Muscle layer of duodenum (tissue), 2 donors: ENCODE results near the gene EPB41.
"Not testable (repeated sequence)": the region's sequence is repeated elsewhere in the genome, so short reads cannot be mapped to it uniquely, and the experiment has no call there.

Experiments used
- H3K27ac ChIP-seq: one replicate; pipeline ENCODE4 v1.7.0; 2013; ENCODE audit warnings: mild to moderate bottlenecking, low read length
- H3K27me3 ChIP-seq: one replicate; pipeline ENCODE4 v1.7.0; 2013; ENCODE audit warnings: low read depth, mild to moderate bottlenecking, control low read depth, low read length
- H3K36me3 ChIP-seq, 2 donors: one replicate each; pipeline ENCODE4 v1.7.0; 2013; ENCODE audit warnings: low read length in 2 of 2, control low read depth in 1 of 2, mild to moderate bottlenecking in 1 of 2; ENCODE audit not compliant: insufficient read depth in 2 of 2, control insufficient read depth in 1 of 2
- H3K4me1 ChIP-seq, 2 donors: one replicate each; pipeline ENCODE4 v1.7.0; 2013; ENCODE audit warnings: low read length in 2 of 2, mild to moderate bottlenecking in 2 of 2, control low read depth in 1 of 2, moderate library complexity in 1 of 2; ENCODE audit not compliant: insufficient read depth in 2 of 2, control insufficient read depth in 1 of 2
- H3K4me3 ChIP-seq, 2 donors: one replicate each; pipeline ENCODE4 v1.7.0; 2013; ENCODE audit warnings: low read length in 2 of 2, low read depth in 1 of 2, mild to moderate bottlenecking in 1 of 2
- H3K9me3 ChIP-seq, 2 donors: one replicate each; pipeline ENCODE4 v1.7.0; 2013; ENCODE audit warnings: low read length in 2 of 2, control low read depth in 1 of 2, mild to moderate bottlenecking in 1 of 2; ENCODE audit not compliant: control insufficient read depth in 1 of 2
- donor health status: healthy.

EPB41 gene

DNA sequence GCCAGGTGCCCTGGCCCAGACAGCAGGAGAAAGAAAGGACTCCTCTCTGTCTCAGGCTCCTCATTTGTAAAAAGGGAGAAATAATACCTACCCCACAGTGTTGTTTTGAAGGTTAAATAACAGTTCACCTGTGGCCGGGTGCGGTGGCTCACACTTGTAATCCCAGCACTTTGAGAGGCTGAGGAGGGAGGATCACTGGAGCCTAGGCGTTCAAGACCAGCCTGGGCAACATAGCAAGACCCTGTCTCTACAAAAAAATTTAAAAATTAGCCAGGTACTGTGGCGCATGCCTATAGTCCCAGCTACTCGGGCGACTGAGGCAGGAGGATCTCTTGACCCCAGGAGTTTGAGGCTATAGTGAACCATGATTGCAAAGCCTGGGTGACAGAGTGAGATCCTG is 211.8 kb downstream of the EPB41 start:
- peaks cover 0 to 15% of the 10 kb centered on the region in 2 donors for H3K4me1 ChIP-seq
- no peak overlapping the region for H3K27ac ChIP-seq
- no peak overlapping the region for H3K4me3 ChIP-seq
- no peaks in the 10 kb centered on the region for H3K36me3 ChIP-seq
- H3K9me3 ChIP-seq: no peaks in the 10 kb centered on the region
- no peaks in the 10 kb centered on the region for H3K27me3 ChIP-seq

DNA sequence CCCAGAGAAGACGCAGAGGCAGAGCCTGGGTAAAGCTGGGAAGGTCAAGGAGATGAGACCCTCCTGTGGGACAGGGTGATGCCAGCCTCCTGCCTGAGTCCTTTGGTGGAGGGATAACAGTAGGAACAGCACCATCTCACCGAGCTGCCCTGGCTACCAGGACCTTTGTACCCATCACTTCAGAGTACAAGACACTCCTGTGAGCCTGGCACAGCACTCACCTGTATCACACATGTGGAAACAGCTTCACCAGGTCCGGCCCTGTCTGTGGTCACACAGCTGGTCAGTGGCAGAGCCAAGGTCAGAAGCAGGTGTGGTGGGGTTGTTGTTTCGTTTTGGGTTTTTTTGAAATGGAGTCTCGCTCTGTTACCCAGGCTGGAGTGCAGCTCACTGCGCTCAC is 214.4 kb downstream of the EPB41 start:
- Histone ChIP-seq H3K27ac (no peak overlapping the region), H3K9me3 (no peaks in the 10 kb centered on the region)

DNA sequence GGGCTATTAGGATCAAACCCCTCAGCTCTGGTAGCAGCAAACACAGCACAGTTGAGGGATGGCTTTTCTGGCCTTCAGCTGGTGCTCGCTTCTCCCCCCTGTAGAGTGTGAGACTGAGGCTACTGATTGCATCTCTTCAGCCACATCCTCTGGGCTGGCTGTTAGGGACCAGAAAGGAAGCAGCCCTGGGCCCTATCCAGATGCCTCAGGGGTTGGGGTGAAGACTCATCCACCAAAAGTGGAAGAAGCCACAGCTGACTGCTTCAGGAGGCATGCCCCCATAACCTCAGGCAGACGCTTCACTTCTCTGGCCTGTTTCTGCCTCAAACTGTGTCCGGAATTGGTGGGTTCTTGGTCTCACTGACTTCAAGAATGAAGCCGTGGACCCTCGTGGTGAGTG is 215.5 kb downstream of the EPB41 start:
- peaks cover 5% of the 10 kb centered on the region for H3K27me3 ChIP-seq
- no peak overlapping the region for H3K27ac ChIP-seq

More for the DNA sequence above, 214.4 kb downstream of the EPB41 start:
- Histone ChIP-seq H3K4me3 (no peak overlapping the region), H3K4me1 (peaks cover 0 to 4% of the 10 kb centered on the region in 2 donors), H3K36me3 (no peaks in the 10 kb centered on the region), H3K27me3 (no peaks in the 10 kb centered on the region)

DNA sequence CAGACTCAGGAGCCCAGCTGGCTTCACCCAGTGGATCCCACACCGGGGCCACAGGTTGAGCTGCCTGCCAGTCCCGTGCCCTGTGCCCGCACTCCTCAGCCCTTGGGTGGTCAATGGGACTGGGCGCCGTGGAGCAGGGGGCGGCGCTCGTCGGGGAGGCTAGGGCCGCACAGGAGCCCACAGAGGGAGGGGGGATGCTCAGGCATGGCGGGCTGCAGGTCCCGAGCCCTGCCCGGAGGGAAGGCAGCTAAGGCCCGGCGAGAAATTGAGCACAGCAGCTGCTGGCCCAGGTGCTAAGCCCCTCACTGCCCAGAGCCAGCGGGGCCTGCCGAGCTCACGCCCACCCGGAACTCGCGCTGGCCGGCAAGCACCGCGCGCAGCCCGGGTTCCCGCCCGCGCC is 216.7 kb downstream of the EPB41 start:
- not testable (repeated sequence) for H3K27me3 ChIP-seq, H3K36me3 ChIP-seq

More for the DNA sequence above, 215.5 kb downstream of the EPB41 start:
- no peaks in the 10 kb centered on the region for H3K36me3 ChIP-seq
- no peaks in the 10 kb centered on the region for H3K4me1 ChIP-seq
- no peaks in the 10 kb centered on the region for H3K9me3 ChIP-seq
- H3K4me3 ChIP-seq: no peak overlapping the region

DNA sequence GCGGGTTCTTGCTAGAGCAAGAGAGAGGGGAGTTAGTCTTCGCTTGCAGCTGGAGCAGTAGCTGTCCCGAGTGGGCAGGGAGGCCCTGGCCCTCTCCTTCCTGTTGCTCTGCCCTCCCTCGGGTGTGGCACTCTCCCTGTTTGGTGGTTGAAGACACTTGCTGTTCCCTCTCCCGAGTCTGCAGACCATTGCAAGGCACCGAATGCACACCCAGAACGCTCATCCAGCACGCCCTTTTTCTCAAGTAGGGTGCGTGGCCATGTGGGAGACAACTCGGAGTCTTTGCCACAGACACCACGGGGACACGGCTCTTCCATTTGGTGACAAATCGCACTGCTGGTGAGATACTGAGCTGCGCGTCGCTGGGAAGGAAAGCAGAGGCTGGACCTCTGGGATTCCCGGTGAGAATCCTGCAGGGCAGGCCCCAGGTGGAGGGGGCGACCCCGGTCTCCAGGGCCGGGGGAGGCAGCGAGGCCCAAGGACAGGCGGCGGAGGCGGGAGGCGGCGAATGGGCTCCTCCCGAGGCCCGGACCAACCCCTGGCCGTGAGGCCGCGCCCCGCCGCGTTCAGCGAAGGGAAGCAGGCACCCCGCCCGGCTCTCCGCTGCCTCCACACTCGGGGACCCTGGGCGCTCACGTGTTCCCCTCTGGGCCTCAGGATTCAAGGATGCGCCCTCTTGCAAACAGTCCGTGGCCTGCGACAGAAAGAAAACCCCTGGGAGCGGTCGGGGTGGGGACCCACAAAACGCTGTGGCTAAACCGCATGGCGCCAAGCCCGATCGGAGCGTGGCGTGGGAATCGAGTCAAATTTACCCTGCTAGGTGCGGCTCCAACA is 219.7 kb downstream of the EPB41 start:
- H3K27ac ChIP-seq: no peak overlapping the region
- H3K36me3 ChIP-seq: no peaks in the 10 kb centered on the region
- no peaks in the 10 kb centered on the region for H3K4me1 ChIP-seq
- H3K27me3 ChIP-seq: peaks cover 7% of the 10 kb centered on the region
- peak overlapping the region in 1 of 2 donors; percentile 42 for H3K4me3 ChIP-seq
- no peaks in the 10 kb centered on the region for H3K9me3 ChIP-seq

More for the DNA sequence above, 216.7 kb downstream of the EPB41 start:
- not testable (repeated sequence) for H3K27ac ChIP-seq, H3K9me3 ChIP-seq, H3K4me1 ChIP-seq, H3K4me3 ChIP-seq

DNA sequence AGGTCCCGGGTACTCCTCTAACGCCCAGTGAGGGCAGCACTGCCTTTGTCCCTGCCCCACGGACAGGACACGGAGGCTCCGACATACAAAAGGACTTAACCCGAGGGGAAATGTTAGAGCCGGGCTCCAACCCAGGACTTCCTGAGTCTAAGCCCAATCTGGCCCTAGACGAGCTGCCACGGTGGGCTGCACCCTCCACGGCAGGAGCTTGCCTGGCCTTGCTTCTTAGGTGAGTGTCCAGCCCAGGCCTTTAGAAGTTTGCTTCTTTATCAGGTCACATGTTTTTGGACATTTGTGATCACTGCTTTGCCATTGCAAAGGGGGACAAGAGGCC is 220.3 kb downstream of the EPB41 start:
- Histone ChIP-seq H3K4me1 (no peaks in the 10 kb centered on the region), H3K27me3 (peaks cover 7% of the 10 kb centered on the region), H3K9me3 (no peaks in the 10 kb centered on the region), H3K27ac (no peak overlapping the region), H3K36me3 (no peaks in the 10 kb centered on the region), H3K4me3 (no peak overlapping the region)

DNA sequence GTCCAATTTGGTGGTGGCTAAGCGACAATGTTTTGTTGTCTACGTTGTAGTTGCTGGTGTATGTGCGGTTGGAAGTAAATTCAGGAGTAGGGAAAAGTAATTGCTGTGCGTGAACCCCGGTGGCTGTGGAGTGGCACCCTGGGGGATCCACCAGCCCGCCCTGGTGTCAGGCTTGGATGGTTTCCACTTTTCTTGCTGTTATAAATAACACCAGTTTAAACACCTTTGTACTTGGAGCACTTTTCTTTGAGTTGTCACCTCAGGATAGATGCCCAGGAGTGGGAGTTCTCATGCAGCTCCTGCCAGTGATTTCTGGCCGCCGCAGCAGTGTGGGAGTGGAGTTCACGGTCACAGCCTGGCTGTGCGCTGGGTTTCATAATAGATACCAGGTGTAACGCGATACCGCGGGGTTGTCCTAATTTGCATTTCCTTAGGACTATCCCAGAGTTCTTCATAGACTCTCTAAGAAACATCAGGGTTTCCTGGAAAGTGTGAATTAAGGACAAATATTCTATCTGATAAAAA is 222.1 kb downstream of the EPB41 start:
- H3K4me3 ChIP-seq: no peak overlapping the region
- no peaks in the 10 kb centered on the region for H3K9me3 ChIP-seq

DNA sequence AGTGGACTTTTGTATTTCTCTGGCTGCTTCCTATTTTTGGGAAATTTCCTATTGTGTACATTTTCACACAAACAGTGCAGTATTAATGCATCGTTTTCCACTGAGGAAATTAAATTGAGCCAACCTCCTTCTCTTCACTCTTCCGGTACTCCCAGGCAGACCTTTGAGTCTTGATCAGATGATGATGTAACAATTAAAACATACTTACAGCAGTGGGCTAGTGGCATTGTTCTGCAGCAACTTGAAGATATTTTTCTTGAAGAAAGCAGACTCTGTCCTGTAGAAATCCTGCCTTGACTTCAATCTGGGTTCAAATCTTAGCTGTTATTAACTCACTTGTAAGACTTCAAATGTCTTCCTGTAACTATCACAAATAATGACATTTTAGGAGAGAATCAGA is 228.3 kb downstream of the EPB41 start:
- Histone ChIP-seq H3K4me3 (no peak overlapping the region), H3K4me1 (no peaks in the 10 kb centered on the region), H3K27me3 (no peaks in the 10 kb centered on the region), H3K27ac (no peak overlapping the region), H3K36me3 (peaks cover 13 to 21% of the 10 kb centered on the region in 2 donors), H3K9me3 (no peaks in the 10 kb centered on the region)

More for the DNA sequence above, 222.1 kb downstream of the EPB41 start:
- Histone ChIP-seq H3K4me1 (no peaks in the 10 kb centered on the region), H3K27me3 (peaks cover 7% of the 10 kb centered on the region), H3K36me3 (no peaks in the 10 kb centered on the region), H3K27ac (no peak overlapping the region)

DNA sequence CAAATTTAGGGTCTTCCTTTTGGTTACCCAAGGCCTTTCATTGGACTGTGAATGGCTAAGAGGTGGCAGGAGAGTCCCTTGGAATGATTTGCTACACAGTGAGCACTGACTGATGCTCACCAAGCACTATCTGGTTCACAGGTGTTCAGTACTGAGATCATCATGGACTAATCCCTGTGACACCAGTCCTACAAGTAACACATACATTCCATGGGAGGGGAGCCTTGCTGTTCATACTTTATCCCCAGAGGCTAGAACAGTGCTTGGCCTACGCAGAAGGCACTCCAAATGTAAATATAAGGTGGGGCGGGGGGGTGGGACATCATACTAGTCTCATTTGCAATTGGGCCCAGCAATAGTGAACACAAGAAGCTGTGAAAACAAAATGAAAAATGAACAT is 229.8 kb downstream of the EPB41 start:
- Histone ChIP-seq H3K36me3 (peaks cover 28 to 36% of the 10 kb centered on the region in 2 donors), H3K9me3 (no peaks in the 10 kb centered on the region), H3K4me3 (no peak overlapping the region), H3K4me1 (no peaks in the 10 kb centered on the region), H3K27me3 (no peaks in the 10 kb centered on the region), H3K27ac (no peak overlapping the region)

DNA sequence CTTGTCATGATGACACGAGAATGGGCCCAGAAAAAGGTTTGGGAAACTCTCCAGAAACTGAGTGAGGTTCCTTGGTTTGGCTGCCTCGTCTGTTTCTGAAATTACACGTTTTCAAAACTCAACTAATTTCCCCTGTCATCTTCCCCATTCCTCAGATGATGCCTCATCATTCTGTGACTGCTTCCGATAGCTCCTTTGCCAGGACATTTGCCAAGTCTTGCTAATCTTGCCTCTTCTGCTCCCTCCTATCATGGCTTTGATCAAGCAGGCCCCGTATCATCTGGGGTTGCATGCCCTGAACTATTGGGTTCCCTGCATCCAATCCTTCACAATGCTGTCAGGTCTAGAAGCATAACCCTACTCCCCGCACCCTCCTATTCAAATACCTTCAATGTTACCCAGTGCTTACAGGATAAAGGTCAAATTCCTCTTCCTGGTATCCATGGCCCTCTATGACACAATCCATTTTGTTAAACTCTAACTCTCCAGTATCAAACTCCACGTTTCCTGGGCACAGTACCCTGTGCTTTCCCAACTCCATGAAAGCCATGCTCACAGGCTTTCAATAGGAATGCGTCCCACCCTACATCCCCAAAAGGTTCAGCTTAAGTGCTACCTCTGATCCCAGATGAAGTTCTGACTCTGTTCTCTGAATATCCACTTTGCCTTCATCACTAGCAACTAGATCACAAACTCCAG is 231.5 kb downstream of the EPB41 start:
- H3K36me3 ChIP-seq: peaks cover 32 to 48% of the 10 kb centered on the region in 2 donors

DNA sequence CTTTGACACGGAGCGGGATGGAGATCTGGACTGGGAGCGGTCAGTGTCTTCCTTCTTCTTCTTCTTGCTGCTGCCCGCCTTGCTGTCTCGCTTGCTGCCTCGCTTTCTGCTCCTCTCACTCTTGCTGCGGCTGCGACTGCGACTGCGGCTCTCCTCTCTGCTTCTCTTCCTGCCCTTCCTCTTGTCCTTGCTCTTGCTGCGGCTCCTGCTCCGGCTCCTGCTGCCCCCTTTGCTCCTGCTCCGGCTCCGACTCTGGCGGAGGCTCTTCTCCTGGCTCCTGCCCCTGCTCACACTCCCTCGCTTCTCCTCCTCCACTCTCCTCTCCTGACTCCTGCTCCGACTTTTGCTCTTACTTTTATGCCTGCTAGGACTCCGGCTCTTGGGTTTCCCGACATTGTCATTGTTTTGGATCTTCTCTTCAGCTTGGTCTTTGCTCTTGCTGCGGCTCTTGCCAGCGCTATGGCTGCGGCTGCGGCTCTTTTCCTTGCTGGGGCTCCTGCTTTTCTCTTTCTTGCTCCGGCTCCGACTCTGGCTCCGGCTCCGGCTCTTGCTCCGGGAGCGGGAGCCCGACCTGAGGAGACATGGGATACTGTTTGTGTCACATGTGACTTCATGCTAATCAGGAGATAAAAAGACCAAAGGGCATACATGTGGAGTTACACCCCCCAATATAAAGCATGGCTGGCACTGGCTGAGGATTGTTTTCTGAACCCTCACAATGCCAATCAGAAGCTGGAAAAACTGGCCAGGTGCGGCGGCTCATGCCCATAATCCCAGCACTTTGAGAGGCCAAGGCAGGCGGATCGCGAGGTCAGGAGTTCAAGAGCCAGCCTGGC is 234.5 kb downstream of the EPB41 start:
- no peaks in the 10 kb centered on the region for H3K9me3 ChIP-seq
- no peak overlapping the region for H3K27ac ChIP-seq
- no peaks in the 10 kb centered on the region for H3K4me1 ChIP-seq
- no peaks in the 10 kb centered on the region for H3K27me3 ChIP-seq
- H3K36me3 ChIP-seq: peaks cover 53 to 78% of the 10 kb centered on the region in 2 donors
- H3K4me3 ChIP-seq: no peak overlapping the region

More for the DNA sequence above, 231.5 kb downstream of the EPB41 start:
- peak overlapping the region; percentile 10 for H3K27ac ChIP-seq
- H3K4me3 ChIP-seq: no peak overlapping the region
- H3K9me3 ChIP-seq: no peaks in the 10 kb centered on the region
- no peaks in the 10 kb centered on the region for H3K4me1 ChIP-seq
- H3K27me3 ChIP-seq: no peaks in the 10 kb centered on the region
